Sciatic nerve (tissue), 2 donors: ENCODE results near the gene ELOVL6. TPM values are rescaled to one million over a fixed set of nuclear protein-coding genes. Genes with fewer than 3 reads are reported as not detected.

Experiments
- ATAC-seq: fragments of 200-7000 bp; cut with Tn5 transposase; one replicate; pipeline ENCODE4 v1.9.1; 2020; ENCODE audit warnings: mild to moderate bottlenecking, moderate library complexity
- DNase-seq: peaks from one replicate; pipeline ENCODE4 v3.0.0-alpha.2; 2020; ENCODE audit warnings: low spot score
- intact Hi-C: fragments of 100-400 bp; cut with DNase I; formaldehyde crosslinking; loops from one replicate; pipeline ENCODE4 v1.14.2; 2022
- total RNA-seq: library from RNA; stranded (reverse); fragmentation: NEBNext Ultra II Directional; extraction: Animal tissue kit (Norgen Biotek cat#: 25700); gene quantifications from one replicate; pipeline ENCODE4 v1.2.1, GENCODE V29; 2021
- donor health status: DM: no; HTN: no; CAD: no.
- donor health status: DM: no; HTN: no; CAD: no.

ELOVL6 gene
- total RNA-seq, 1 donor from 2014 or later: 11.6 TPM

DNA sequence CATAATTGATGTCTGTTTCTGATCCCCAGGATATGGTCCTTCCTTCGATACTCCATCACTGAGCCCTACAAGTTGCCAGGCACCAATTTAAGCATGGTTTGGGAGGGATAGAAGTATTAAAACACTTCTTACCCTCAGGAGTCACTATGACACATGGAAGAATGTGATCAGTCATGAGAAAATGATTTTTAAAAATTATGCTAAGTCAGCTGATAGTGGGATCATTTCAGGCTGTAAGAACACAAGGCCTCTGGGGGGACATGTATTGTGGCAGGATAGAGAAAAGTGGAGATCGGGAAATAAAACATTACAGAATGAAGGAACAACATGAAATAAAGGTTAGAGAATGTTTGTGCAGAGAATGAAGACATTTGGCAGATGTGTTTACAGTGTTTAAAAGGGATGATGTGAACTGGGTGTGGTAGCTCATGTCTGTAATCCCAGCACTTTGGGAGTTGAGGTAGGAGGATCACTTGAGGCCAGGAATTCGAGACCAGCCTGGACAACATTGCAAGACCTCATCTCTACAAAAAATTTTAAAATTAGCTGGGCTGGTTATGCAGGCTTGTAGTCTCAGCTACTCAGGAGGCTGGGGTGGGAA is 64.0 kb downstream of the ELOVL6 start:
- DNase-seq: no peak
- intact Hi-C loops: no loop called here
- no peak for ATAC-seq

DNA sequence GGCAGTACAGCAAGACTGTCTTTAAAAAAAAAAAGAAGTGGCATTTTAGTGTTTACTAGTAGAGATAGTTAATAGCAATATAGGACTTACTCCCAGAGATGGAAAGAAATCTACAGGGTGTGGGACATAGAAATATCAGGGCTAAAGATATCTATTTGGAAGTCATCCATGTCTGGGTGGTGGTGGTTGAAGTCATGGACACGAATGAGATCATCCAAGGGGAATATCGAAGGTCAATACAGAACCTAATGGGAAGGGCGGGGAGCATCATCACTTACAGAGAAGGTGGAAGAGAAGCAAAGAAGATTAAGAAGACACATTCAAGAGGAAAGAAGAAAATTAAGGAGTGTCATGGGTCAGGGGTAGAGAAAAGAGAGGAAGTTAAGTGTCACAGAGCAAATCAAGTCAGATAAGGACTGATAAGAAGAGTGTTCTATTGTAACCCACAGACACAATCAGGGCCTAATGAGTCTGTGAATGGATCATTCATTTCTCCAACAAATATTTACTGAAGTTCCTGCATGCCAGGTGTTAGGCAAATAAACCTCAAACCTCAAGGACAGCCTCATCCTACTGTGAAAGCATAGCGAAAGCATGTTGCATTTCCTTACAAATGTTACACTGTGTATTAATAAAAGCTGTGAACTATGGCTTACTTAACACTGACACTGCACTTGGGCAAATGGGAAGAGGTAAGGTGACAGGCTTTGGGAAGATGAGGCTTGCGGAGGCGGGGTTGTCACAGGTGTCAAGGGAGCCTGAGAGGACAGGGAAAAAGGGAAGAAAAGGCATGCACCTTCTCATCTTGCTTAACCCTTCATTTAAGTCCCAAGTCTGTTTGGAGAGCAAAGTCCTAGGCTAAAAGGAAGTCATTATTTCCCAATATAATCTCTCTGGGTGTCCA is 65.3 kb downstream of the ELOVL6 start:
- ATAC-seq (no peak), DNase-seq (no peak)
- intact Hi-C loops: no loop called here

DNA sequence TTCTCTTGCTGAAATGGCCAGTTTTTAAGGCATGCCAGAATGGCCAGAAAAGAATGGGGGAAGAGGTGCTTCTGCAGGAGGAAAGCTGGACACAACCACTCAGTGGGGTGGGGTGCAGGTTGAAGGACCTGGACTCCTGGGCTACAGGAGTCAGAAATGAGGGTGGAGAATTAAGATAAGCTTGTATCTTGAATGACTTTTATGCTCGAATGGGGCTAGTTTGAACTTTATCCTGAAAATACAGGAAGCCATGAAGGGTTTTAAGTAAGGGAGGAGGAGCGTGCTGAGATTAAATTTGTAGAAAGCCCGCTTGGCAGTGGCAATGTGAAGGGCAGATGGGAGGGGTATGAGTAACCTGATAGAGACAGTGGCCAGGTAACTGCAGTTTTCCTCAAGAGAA is 66.5 kb downstream of the ELOVL6 start:
- intact Hi-C loops: no loop called here
- no peak for DNase-seq
- no peak for ATAC-seq

DNA sequence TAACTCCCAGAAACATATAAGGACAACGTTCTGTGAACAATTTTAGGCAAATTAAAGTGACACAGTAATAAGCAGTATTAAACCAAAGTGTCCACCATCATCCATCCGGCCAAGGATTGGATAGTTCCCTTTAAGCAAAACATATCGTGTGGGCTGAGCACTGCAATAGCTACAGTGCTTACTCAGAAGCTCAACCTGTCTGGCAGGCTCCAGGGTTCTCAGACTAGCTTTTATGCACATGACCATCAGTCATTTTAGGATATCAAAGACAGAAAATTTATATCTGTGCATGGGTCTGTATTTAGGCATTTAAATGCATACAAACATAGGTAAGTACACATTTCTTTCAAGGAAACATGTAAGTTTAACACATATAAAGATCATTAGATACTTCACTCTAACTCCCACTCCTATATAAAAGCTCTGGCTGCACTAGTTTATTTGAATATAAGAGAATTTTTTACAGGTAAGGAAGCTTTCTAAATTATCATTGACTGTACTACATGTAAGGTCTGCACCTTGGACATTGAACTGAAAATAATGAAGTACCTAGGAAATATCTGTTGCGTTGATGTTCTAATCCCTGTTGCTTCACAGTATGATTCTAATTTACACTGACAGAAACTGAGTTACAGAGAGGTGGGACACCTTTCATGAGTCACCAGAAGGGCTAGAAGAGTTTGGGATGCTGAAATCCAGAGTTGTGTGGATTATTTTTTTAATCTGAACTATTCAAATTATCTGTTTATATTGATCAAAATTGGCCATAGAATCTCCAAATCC is 67.6 kb downstream of the ELOVL6 start:
- DNase-seq: no peak
- ATAC-seq: no peak
- intact Hi-C loops: no loop called here

DNA sequence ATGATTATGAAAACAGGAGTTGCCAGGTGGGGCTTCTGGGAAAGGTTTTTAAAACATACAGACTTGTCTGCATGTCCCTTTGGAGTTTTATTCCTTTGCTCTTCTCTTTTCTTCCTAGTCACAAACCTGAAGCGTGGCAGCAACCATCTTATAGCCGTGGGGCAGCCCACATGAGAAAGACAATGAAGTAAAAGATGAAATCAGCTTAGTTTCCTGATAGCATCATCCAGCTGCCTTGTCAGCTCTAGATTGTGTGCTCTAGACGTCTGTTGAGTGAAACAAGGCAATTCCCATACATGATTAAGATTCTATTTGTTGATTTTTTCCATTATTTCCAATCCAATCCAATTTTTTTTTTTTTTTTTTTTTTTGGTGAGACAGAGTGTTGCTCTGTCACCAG is 68.9 kb downstream of the ELOVL6 start:
- intact Hi-C loops: no loop called here
- DNase-seq (no peak), ATAC-seq (no peak)

DNA sequence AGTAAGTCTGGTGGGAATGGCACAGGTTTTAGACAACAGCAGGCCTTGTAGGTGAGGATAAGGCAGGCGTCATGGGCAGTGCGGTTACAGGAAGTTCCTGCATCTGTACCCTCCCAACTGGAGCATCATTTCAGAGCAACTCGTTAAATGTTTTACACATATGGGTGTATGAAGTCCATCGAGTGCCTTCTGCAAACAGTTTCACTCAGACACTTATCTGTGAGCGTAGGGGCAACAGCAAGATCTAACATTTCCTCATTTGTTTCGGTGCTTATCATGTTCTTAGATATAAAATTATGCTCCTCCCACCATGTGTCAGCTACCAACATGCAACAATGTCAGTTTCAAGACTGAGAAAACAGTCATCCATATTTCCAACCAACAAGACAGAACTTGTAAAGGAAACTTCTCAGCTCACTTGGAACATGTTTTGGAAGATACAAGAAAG is 69.9 kb downstream of the ELOVL6 start:
- intact Hi-C loops: no loop called here
- ATAC-seq (no peak), DNase-seq (no peak)

DNA sequence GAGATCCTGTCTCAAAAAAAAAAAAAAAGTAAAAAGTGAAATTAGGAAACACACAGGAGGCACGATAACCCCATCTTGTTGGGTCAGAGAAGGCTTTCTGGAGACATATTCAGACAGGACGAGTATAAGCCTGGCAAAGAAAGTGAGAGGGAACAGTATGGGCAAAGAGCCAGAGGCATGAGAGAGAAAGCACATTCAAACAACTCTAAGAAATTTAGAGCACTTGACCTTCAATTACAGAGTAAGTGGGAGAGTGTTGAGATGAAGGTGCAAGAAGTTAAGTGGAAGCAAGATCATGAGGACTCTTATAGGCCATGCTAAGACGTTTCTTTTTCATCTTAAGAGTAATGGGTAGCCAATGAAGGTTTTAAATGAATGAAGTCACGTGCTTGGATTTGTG is 70.4 kb downstream of the ELOVL6 start:
- ATAC-seq (no peak), DNase-seq (no peak)
- intact Hi-C loops: no loop called here

DNA sequence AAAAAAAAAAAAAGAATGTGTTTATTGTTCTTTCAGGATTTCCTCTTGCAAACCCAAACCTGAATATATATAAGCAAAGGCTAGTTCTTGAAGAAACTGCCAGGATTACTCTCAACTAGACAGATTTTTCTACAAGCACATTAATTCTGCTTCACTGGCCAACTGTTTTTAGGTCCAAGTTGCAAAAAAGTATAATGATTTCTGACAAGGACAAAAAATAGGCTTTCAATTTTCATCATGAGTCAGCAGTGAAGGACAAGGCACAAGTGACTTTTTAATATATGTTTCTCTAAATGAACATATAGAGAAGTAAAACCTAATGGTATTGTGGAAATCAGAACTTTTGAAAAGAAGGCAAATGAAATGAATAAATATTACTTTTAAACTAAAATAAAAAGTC is 73.7 kb downstream of the ELOVL6 start:
- ATAC-seq (no peak), DNase-seq (no peak)
- intact Hi-C loops: no loop called here

DNA sequence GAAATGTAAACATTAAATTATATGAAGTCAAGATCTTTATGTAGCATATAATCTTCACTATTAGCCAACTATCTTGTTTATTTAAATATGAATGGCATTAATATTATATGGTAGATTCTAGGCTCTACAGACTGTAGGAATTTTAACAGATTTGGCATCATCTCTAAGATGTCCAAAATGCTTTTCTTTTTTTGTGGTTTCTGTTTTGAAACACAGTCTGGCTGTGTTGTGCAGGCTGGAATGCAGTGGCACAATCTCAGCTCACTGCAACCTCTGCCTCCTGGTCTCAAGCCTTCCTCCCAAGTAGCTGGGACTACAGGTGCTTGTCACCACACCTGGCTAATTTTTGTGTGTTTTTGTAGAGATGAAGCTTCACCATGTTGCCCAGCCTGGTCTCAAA is 76.2 kb downstream of the ELOVL6 start:
- DNase-seq (no peak), ATAC-seq (no peak)
- intact Hi-C loops: no loop called here

DNA sequence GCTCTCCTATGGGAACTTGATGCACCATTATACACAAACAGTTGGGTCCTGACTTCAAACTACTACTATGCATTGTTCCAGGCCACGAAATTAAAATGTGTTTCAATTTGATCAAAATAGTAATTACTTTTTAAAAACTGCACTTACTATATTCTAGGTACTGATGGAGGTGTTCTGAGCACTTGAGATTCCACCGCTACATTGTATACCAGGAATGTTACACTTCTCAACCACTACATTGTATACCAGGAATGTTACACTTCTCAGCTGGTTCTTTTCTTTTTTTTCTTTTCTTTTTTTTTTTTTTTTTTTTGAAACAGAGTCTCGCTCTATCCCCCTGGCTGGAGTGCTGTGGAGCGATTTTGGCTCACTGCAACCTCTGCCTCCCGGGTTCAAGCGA is 77.9 kb downstream of the ELOVL6 start:
- intact Hi-C loops: no loop called here
- ATAC-seq: no peak
- DNase-seq: no peak

DNA sequence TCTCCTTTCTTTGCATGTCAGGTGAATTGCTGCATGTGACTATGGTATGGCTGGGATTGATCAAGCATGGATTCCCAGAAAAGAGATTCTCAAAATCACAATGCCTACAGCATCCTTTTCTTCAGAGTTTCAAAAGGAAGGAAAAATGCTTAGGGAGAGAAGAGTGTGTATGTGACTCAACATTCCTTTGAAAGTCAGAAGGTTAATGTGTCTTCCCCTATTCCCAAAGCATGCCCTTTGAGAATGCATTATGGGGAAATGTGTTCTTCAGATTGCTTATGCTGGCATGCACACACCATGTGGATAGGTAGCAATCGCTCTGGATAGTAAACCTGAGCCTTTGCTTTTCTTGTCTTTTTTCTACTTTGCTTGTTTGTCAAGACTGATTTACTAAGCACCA is 78.5 kb downstream of the ELOVL6 start:
- intact Hi-C loops: no loop called here
- ATAC-seq: no peak

DNA sequence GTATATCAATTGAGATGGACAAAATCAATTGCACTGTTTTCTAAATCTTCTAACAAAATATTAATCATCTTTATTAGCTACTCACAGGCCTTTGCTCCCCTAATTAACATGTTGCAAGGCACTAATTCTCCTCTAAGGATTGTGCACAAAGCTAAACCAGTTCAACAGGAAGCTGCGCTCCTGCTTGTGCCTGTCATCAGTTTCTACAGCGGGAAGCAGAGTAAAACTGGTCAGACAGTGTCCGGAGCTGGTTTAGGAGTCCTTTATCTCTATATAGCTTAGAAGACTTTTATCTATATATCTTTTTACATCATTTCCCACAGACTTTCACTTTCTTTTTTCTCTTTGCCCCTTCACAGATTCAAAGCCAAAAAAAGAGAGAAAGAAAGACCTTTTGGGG is 79.1 kb downstream of the ELOVL6 start:
- ATAC-seq (no peak), DNase-seq (no peak)
- intact Hi-C loops: no loop called here

More for the DNA sequence above, 78.5 kb downstream of the ELOVL6 start:
- DNase-seq: no peak

DNA sequence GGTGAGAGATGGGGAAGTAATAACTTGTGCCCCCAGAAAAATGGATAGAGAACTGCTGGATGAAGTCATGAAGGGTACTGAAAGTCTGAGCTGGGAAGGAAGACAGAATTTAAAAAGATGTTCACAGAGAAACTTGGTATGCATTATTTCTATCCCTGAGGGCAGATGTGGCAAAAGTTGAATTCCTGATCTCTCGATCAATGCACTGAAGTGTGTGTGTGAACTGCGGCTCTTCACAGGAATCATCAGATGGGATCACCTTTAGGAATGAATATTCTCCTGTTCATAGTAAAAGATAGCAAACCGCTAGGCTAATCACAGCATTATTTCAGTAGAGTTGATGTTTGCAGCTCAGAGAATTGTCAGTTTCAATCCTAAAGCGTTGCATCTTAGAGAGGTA is 86.4 kb downstream of the ELOVL6 start:
- intact Hi-C loops: no loop called here
- DNase-seq (no peak), ATAC-seq (no peak)

DNA sequence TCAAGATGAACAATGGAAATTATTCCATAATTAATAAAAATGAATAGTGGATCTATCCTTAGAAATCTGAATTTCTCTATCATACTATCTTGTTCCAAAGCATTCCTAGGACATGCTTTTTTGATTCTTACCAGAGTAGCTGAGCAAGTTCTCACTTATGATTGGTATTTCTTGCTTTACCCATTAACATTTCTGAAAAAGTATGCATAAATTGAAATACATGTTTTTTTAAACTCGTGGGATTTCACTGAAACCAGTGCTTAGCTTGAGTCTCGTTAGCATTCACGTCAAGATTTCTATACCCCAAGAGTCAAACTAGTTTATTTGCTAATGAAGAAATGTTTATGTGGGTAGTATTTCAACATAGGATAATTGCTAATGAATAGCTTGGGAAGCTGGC is 89.0 kb downstream of the ELOVL6 start:
- no peak for DNase-seq
- intact Hi-C loops: no loop called here
- no peak for ATAC-seq

DNA sequence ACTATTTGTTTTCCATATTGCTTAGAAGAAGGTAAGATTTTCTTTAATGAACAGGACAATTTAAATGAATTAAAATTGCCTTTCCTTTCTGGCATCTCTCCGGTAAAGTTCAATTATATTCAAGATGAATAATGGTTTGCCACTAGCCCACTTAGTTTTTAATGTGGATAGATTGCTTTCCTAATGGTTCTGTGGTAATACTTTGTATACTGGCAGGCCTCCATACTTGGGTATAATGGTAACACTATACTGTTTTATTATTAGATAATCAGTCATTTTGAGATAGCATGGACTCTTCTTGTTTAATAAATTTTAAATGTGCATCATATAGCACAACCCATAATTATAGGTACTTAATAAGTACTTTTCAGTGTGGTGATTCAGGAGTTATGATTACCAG is 89.5 kb downstream of the ELOVL6 start:
- DNase-seq (no peak), ATAC-seq (no peak)
- intact Hi-C loops: no loop called here

DNA sequence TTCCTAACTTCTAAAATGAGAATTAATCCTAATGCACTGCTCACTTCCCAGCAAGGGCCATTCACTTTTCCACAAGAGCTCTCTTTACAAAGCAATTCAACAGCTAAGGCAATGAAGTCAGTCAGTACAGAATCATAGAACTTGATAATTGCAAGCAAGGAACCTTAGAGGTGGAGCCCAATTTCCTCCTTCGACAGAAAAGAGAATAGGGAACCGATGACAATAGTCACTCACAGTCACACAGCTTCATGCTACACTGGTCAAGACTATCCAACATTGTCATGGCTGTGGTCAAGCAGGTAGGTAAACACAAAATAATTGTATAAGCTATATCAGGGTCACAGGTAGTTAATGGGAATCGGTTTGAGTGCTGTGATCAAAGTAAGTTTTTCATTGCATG is 90.0 kb downstream of the ELOVL6 start:
- intact Hi-C loops: no loop called here
- ATAC-seq (no peak), DNase-seq (no peak)

DNA sequence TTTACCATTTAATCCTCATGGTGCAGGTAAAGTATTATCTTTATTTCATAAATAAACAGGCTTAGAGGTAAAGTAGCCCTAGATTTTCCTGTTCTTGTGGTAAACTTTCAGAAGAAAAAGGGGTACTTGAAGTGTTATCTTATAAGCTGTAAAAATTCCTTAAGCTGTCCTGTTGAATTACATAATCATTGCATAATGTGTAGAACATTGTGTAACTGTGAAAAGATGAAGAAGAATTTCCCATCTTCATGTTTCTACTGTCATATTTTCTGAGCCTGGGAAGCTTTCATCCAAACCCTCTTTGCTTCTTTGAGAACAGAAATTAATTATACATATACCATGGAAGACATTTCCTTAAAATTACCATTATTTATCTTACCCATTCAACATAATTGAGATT is 90.5 kb downstream of the ELOVL6 start:
- ATAC-seq: no peak
- no peak for DNase-seq
- intact Hi-C loops: no loop called here

DNA sequence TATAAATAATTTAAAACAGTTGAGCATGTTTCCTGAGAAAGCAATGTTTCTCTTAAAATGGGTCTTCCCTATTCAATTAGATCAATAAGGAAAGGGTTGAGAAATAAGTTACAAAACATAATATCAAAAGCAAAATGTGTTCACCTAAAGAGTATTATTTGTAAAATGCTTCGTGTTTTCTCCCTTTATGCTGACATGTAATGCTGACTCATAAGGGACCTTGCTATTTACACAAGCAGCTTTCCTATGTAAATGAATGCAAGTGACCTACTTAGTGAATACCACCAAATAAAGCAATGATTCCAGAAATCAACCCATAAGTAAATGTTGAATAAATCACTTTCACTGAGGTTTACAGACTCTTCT is 91.5 kb downstream of the ELOVL6 start:
- ATAC-seq (no peak), DNase-seq (no peak)
- intact Hi-C loops: no loop called here

DNA sequence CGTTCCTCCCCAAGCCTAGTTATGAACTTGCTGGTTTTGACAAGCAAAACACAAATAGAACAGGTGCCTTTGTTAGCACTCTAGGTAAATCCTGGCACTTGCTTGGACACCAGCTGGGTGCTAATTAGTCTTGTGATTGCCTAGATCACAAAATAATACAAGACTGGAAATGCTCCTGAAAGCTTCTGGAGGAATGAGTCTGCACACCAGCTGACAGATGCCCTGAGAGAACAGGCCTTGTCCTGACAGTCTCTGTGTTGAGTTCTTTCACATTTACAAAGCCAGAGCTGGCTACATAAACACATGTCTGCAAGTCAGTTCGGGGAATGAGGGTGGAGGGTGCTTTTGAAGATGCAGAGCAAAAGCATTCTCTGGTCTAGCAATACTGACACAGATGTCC is 93.8 kb downstream of the ELOVL6 start:
- no peak for DNase-seq
- intact Hi-C loops: no loop called here
- ATAC-seq: no peak

DNA sequence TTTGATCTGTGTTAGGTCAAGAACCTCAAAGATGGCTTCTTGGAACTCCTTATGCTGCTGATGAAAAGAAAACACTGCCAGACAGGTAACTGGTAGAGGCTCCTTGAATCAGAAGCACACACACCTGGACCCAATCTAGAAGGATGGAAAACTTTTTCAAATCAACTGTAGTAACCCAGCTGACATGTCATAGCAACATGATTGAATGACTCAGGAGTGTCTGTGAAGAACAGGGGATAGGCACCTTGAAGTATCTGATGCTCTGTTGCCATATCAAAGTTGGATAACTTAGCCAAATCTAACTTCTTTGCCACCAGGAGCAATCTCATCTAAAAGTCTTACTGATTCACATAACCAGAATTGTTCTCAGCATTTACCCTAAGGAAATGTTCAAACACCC is 98.8 kb downstream of the ELOVL6 start:
- intact Hi-C loops: no loop called here
- ATAC-seq (no peak), DNase-seq (no peak)
